CD1c-positive myeloid dendritic cell (primary cell): Measurements from ENCODE around the gene LACTB.

ENCODE experiments used
- DNase-seq: peaks from one replicate; pipeline ENCODE4 v3.0.0-alpha.2; 2016; ENCODE audit errors: extremely low spot score

Gene LACTB

GRCh38 chr15:63126726-63127125, 5.1 kb downstream of the LACTB start:
- no peak for DNase-seq

DNA sequence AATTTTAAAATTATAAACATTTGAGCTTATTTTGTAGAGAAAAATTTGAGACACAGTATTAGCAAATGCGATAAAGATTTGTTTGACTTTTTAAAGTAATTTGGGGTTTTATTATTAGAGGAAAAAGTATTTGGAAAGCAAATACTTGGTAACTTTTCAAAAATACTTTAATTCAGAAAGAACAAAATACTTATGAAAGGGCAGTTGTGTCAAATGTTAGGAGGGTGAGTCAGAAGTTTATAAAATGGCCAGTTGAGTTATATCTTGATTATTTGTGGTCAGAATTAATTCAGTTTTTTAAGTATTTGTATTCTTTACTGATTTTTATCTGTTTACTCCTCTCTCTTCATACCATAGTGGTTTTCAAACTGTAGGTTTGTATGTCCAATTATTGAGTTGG, 12.1 kb downstream of the LACTB start:
- DNase-seq: no peak

GRCh38 chr15:63134245-63134985, 12.8 kb downstream of the LACTB start:
- peak; percentile 40 for DNase-seq

GRCh38 chr15:63135281-63135680, 13.6 kb downstream of the LACTB start:
- DNase-seq: no peak

DNA sequence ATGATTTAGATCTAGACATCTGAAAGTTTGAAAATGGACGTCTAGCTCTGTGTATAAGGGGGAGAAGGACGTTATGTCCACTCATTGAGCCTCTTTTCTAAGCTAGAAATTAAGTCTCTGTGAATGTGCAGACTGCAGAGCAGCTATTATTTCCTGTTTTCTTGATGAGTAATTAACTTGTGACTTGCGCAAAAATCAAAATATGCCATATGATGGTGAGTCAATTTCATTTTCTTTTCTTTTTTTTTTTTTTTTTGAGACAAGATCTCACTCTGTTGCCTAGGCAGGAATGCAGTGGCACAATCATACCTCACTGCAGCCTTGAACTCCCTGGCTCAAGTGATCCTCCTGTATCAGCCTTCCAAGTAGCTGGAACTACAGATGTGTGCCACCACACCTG, 14.1 kb downstream of the LACTB start:
- peak; percentile 91 for DNase-seq

DNA sequence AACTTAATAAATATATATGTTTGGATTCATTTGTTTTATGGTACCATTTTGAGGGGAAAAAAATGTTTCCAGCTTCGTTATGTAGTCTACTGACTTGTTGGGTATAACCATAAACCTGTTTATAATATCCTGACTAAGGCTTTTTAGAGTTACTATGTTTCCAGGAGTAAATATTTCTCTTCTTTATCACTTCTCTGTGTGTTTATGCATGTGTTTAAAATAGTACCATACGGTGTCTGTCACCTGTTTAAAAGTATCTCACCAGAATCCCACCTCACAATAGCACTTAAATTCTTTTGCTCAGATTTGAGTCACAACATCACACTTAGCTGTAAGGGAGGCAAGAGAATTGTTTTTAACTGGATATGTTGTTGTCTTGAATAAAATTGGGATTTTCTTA, 15.1 kb downstream of the LACTB start:
- DNase-seq: no peak

- DNase-seq: no peak
These were observed 19.3 kb downstream of the LACTB start for GRCh38 chr15:63140936-63141335.

DNA sequence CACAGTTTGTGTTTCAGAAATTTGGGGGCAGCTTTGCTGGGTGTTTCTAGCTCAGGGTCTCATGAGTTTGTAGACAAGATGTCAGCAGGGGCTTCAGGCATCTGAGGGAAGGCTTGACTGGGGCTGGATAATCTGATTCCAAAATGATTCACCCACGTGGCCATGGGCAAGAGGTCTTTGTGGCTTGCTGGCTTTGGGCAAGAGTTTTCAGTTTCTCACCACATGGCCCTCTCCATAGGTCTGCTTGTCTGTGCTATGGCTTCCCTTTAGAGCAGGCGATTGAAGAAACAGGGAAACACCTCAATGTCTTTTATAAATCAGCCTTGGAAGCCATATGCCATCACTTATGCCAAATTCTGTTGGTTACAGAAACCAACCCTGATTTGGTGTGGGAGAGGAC, 23.8 kb downstream of the LACTB start:
- DNase-seq: no peak

DNA sequence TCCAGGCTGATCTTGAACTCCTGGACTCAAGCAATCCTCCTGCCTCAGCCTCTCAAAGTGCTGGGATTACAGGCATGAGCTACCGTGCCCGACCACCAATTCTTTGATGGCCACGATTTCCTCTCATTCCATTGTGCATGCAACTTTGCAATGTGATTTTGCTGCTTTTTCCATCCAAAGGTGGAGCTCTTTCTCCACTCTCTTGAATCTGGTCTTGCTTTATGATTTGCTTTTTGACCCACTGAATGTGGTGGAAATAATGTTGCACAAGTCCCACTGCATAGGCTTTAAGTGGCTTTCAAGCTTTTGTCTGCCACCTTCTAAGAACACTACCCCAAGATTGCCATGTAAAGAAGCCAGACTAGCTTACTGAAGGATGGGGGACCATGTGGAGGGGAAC, 25.0 kb downstream of the LACTB start:
- DNase-seq: no peak

DNA sequence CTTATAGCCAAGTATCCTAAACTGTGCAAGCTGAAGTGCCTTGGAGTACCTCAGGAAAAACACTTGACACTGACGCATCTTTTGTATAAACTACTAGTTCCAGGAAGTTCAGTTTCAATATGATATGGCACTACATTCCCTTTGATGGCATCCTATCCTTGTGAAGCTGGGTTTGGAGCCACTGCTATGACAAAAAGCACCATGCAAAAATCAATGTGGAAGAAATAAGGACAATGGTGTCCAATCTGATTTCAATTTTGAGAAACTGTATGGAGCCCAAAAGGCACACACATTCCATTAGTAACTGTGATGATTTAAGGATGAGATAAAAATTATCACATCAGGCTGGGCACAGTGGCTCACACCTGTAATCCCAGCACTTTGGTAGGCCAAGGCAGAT, 30.0 kb downstream of the LACTB start:
- no peak for DNase-seq

DNA sequence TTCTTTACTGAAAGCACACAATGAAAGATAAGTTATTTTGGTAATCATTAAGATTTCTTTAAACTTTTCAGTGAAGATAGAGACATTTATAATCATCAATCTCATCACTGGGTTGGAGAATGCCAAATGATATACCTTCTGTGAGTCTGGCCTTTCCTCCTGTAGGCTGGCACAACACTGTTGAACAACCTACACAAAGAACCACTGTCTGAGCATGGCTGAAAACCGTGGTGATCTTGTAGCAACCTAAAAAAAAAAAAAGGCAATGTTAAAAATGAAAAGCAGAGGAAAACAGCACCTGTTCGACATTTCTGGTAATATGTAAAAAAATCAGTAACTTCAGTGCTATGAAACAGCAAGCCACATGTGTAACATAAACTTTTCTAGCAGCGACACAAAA, 33.8 kb downstream of the LACTB start:
- no peak for DNase-seq

- DNase-seq: no peak
These were observed 34.5 kb downstream of the LACTB start for GRCh38 chr15:63156086-63156710.

- DNase-seq: peak; percentile 48
These were observed 35.1 kb downstream of the LACTB start for GRCh38 chr15:63156755-63157117.

DNA sequence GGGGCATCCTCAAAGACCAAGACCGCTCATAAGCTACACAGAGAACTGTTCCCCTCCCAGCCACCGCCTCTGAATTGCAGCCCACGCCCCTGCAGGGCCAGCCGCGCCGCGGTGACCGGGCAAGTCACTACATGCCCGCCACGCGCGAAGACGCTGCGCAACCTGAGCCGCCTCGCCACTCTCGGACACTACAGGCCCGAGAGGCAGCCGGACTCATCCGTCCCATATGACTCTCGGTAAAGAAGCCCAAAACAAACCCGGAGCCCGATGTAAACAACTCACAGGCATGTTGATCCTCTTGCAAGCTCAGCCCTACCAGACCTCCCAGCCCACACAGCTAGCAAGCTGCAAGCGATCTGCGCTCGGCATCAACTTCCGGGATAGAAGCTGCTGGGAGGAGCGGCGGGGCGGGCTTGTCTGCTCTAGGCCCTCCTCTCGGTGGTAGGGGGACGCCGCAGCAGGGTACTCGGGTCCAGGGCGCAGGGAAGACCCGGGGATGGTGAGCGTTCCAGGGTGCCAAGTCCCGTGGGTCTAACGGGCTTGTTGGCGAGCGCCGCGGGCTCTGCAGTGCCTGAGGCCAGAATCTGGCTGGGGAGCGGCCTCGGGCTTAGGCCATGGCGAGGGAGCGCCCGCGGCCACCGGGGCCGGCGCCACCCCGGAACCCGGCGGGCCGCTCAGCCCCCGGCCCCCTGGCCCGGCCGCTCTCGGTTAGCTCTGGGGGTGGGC, 35.6 kb downstream of the LACTB start, which contains the start of gene RPS27L:
Gene RPS27L, minus strand, starts transcription at position 360 of the 726 bp plus-strand sequence. Its CDS starts 72 bp downstream, at position 288.
- peak; percentile 92 for DNase-seq

DNA sequence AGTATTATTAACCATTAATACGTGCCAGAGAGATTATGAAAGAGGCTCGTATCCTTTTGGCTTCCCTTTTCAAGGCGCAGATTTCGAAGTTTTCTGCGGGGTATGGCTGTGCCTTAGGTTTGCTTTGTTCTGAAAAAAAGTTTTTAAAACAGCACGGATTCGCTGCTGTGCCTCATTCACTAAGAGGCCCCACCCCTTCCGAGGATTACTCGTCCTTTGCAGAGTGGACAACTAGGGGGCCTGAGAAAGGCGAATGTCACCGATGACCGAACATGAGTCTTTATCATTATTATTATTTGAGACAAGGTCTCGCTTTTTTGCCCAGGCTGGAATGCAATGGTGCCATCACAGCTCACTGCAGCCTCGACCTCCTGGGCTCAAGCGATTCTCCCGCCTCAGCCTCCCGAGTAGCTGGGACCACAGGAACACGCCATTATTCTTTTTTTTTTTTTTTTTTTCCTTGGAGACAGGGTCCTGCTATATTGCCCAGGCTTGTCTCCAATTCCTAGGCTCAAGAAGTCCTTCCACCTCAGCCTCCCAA, 36.3 kb downstream of the LACTB start:
- DNase-seq: peak; percentile 64

GRCh38 chr15:63160638-63161037, 39.0 kb downstream of the LACTB start:
- no peak for DNase-seq

DNA sequence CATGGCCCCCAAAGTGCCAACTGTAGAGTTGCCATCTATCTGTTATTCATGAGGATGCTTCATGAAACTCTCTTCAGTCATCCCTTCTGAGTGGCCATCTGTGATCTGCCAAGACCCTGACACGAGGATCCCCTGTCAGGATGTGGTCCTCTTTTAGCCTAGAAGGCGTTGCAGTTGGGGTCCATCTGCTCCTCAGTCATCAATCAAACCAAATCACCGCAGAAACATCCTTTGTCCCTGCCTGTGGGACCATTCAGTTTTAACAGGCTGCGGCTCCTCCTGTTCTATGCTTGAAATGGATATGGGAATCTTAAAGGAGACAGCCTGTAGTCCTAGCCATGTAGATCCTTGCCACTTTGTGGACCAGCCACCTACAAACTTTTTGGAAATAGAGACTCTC, 41.6 kb downstream of the LACTB start:
- no peak for DNase-seq

DNA sequence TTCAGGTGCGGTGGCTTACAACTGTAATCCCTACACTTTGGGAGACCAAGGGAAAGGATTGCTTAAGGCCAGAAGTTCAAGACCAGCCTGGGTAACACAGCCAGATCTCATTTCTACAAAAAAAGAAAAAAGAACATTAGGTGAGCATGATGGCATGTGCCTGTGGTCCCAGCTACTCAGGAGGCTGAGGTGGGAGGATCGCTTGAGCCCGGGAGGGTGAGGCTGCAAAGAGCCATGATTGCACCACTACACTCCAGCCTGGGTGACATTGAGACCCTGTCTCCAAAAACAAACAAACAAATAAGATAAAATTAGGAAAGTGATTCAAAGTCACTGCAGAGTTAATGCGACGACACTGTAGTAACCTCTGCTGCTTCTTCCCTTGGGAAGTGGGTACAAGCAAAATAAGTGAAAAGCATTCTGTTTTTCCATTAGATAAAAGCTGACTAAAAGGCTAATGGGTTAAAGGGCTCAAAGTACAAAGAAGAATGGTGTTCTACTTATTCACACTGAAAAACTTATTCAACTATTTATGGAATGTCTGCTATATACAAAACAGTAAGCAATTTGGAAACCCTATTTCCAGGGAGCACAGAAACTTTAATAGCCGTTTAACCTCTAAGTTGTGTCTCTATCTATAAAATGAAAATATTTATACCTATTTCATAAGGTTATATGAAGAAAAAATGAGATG, 43.7 kb downstream of the LACTB start:
- DNase-seq: no peak

DNA sequence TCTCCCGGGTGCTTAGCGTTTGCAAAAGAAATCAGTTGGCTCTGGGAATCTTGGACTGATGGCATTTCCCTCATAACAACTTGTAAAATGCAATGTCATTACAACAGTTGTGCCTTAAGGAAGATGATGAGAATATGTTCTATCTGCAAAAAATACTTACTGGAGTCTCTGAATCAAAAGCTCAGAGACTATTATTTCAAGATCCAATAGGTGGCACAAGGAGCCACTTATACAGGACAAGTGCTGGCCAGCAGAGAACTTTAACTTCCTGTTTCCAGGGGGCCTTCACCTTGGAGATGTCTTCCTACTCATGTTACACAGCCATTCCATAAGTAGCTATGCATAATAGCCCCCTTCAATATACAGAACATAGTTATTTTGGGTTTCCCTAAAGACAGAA, 44.6 kb downstream of the LACTB start:
- peak; percentile 48 for DNase-seq

- DNase-seq: no peak
These were observed 48.1 kb downstream of the LACTB start for GRCh38 chr15:63169788-63170187.

- no peak for DNase-seq
These were observed 50.7 kb downstream of the LACTB start for GRCh38 chr15:63172376-63172775.

- no peak for DNase-seq
These were observed 51.3 kb downstream of the LACTB start for GRCh38 chr15:63172851-63173451.
